Upper lobe of left lung (tissue), 6 donors: Measurements from ENCODE around the gene PRKG1. TPM values are rescaled to one million over a fixed set of nuclear protein-coding genes. Genes with fewer than 3 reads are reported as not detected.
A peak's percentile ranks its signal among the peaks of the same experiment; 100 is the strongest.

Experiments used
- ATAC-seq, 2 donors: fragments of 200-7000 bp; cut with Tn5 transposase; one replicate each; pipeline ENCODE4 v1.9.1; 2022; ENCODE audit warnings: mild to moderate bottlenecking in 2 of 2, moderate library complexity in 2 of 2; ENCODE audit not compliant: low FRiP score in 2 of 2
- DNase-seq, 2 donors: peaks; one replicate each; pipeline ENCODE4 v3.0.0-alpha.2; 2019 to 2020
- H3K27ac ChIP-seq, 4 donors: fragments of 200-600 bp; sonication (generic); one replicate each; pipeline ENCODE4 v1.5.1; 2016 to 2019
- H3K27me3 ChIP-seq, 4 donors: fragments of 200-600 bp; sonication (generic); one replicate each; pipeline ENCODE4 v1.5.1; 2017 to 2019
- H3K36me3 ChIP-seq, 4 donors: fragments of 200-600 bp; sonication (generic); one replicate each; pipeline ENCODE4 v1.5.1; 2016 to 2019
- H3K4me1 ChIP-seq, 4 donors: fragments of 200-600 bp; sonication (generic); one replicate each; pipeline ENCODE4 v1.5.1; 2018 to 2019
- H3K4me3 ChIP-seq, 4 donors: fragments of 200-600 bp; sonication (generic); one replicate each; pipeline ENCODE4 v1.5.1; 2017 to 2019; ENCODE audit warnings: mild to moderate bottlenecking in 2 of 4, moderate library complexity in 1 of 4
- H3K9me3 ChIP-seq, 4 donors: fragments of 200-600 bp; sonication (generic); one replicate each; pipeline ENCODE4 v1.5.1; 2018 to 2019
- CTCF ChIP-seq, 6 experiments: fragments of 450-650 bp in 4 of 6; fragments of 200-600 bp in 2 of 6; sonication (generic) in 2 of 6; IDR thresholded peaks; one replicate each; pipeline ENCODE4 v1.5.1; 2016 to 2019; ENCODE audit warnings: antibody characterized with exemption in 6 of 6
- EP300 ChIP-seq, 4 donors: sonication (generic); formaldehyde crosslinking; IDR thresholded peaks; one replicate each; pipeline ENCODE4 v1.5.1; 2017; ENCODE audit warnings: antibody characterized with exemption in 4 of 4, control low read depth in 2 of 4
- POLR2A ChIP-seq, 4 donors: fragments of 450-650 bp; IDR thresholded peaks; one replicate each; pipeline ENCODE4 v1.5.1; 2016 to 2017; ENCODE audit warnings: antibody characterized with exemption in 4 of 4, mild to moderate bottlenecking in 2 of 4
- POLR2AphosphoS5 ChIP-seq, 2 donors: sonication (generic); formaldehyde crosslinking; IDR thresholded peaks; one replicate each; pipeline ENCODE4 v1.5.1; 2017; ENCODE audit warnings: antibody characterized with exemption in 2 of 2
- WGBS, 2 donors: methylation state at CpG; one replicate each; pipeline ENCODE4 v1.1.5; 2017 to 2018; 5-methylcytosine and 5-hydroxymethylcytosine counted together
- total RNA-seq, 6 donors: library from RNA; depleted of rRNA in 4 of 6; stranded (reverse); fragments of >200 nt in 4 of 6; gene quantifications; one replicate each; pipeline versions ENCODE4 v1.1.0 to v1.2.1, GENCODE V29; 2016 to 2021
- donor health status: DM: no; HTN: no; CAD: no; lungs with moderate emphysema.
- donor health status: DM: no; HTN: yes; CAD: no; lungs with severe emphysema.

The PRKG1 gene
- total RNA-seq, 6 donors from 2014 or later: 12.9 to 43.0 (median 25.0) TPM

GRCh38 chr10:51960494-51960895, 886.2 kb downstream of the PRKG1 start:
- Histone ChIP-seq H3K36me3 (no peaks in the 10 kb centered on the region), H3K27ac (no peak overlapping the region), H3K4me1 (no peaks in the 10 kb centered on the region), H3K4me3 (no peak overlapping the region), H3K27me3 (no peaks in the 10 kb centered on the region), H3K9me3 (no peaks in the 10 kb centered on the region)
- WGBS, 2 donors: 13 to 17% methylated on average over 8 of the region's 8 CpGs
- TF ChIP-seq POLR2A (IDR thresholded peaks at IDR 0.05): no peak
- peak in 5 of 6 experiments; percentile 21 to 49 (median 42) for TF ChIP-seq CTCF (IDR thresholded peaks at IDR 0.05)
- DNase-seq (no peak), ATAC-seq (peak in 1 of 2 donors; percentile 73)

GRCh38 chr10:51961401-51961800, 887.1 kb downstream of the PRKG1 start:
- Histone ChIP-seq H3K4me3 (no peak overlapping the region), H3K36me3 (no peaks in the 10 kb centered on the region), H3K27me3 (no peaks in the 10 kb centered on the region), H3K4me1 (no peaks in the 10 kb centered on the region), H3K27ac (no peak overlapping the region), H3K9me3 (no peaks in the 10 kb centered on the region)
- no peak for ATAC-seq
- TF ChIP-seq POLR2A (IDR thresholded peaks at IDR 0.05) (no peak), EP300 (IDR thresholded peaks at IDR 0.05) (no peak), POLR2AphosphoS5 (IDR thresholded peaks at IDR 0.05) (no peak), CTCF (IDR thresholded peaks at IDR 0.05) (no peak)
- DNase-seq: no peak
- WGBS, 2 donors: 80 to 92% methylated on average over 3 of the region's 3 CpGs

- Histone ChIP-seq H3K4me1 (no peaks in the 10 kb centered on the region), H3K4me3 (no peak overlapping the region), H3K36me3 (no peaks in the 10 kb centered on the region), H3K9me3 (no peaks in the 10 kb centered on the region), H3K27me3 (no peaks in the 10 kb centered on the region), H3K27ac (no peak overlapping the region)
- no peak for ATAC-seq
- WGBS, 2 donors: 54% methylated on average over 2 of the region's 2 CpGs
- no peak for TF ChIP-seq POLR2AphosphoS5 (IDR thresholded peaks at IDR 0.05)
- no peak for TF ChIP-seq POLR2A (IDR thresholded peaks at IDR 0.05)
- TF ChIP-seq CTCF (IDR thresholded peaks at IDR 0.05): no peak
- no peak for TF ChIP-seq EP300 (IDR thresholded peaks at IDR 0.05)
- no peak for DNase-seq
These were observed 890.3 kb downstream of the PRKG1 start for GRCh38 chr10:51964630-51965029.

- no peak overlapping the region for H3K4me3 ChIP-seq
- H3K27ac ChIP-seq: no peak overlapping the region
- no peaks in the 10 kb centered on the region for H3K27me3 ChIP-seq
- TF ChIP-seq POLR2AphosphoS5 (IDR thresholded peaks at IDR 0.05) (no peak), EP300 (IDR thresholded peaks at IDR 0.05) (no peak), CTCF (IDR thresholded peaks at IDR 0.05) (no peak), POLR2A (IDR thresholded peaks at IDR 0.05) (no peak)
- ATAC-seq (no peak), DNase-seq (no peak)
- no peaks in the 10 kb centered on the region for H3K36me3 ChIP-seq
- H3K4me1 ChIP-seq: no peaks in the 10 kb centered on the region
- H3K9me3 ChIP-seq: no peaks in the 10 kb centered on the region
These were observed 891.2 kb downstream of the PRKG1 start for GRCh38 chr10:51965451-51965850.

- no peak overlapping the region for H3K4me3 ChIP-seq
- no peaks in the 10 kb centered on the region for H3K9me3 ChIP-seq
- ATAC-seq (no peak), DNase-seq (no peak)
- H3K4me1 ChIP-seq: no peaks in the 10 kb centered on the region
- no peaks in the 10 kb centered on the region for H3K36me3 ChIP-seq
- 85 to 93% methylated on average over 3 of the region's 3 CpGs for WGBS, 2 donors
- no peak overlapping the region for H3K27ac ChIP-seq
- TF ChIP-seq EP300 (IDR thresholded peaks at IDR 0.05) (no peak), POLR2A (IDR thresholded peaks at IDR 0.05) (no peak), CTCF (IDR thresholded peaks at IDR 0.05) (no peak), POLR2AphosphoS5 (IDR thresholded peaks at IDR 0.05) (no peak)
- no peaks in the 10 kb centered on the region for H3K27me3 ChIP-seq
These were observed 898.6 kb downstream of the PRKG1 start for GRCh38 chr10:51972733-51973346.
